CD4-positive, alpha-beta T cell (primary cell): ENCODE data around the gene IP6K3. TPM values are rescaled to one million over a fixed set of nuclear protein-coding genes. Genes with fewer than 3 reads are reported as not detected.

Experiments
- ATAC-seq: fragments of 200-7000 bp; cut with Tn5 transposase; one replicate; pipeline ENCODE4 v1.10.0; 2022; ENCODE audit warnings: mild to moderate bottlenecking; ENCODE audit not compliant: poor library complexity
- CTCF ChIA-PET: fragments of 350-600 bp; sonication (Branson Sonifier 250); formaldehyde crosslinking; loops from one replicate; lab custom pipeline; 2021; ENCODE audit warnings: antibody characterized with exemption, inconsistent platforms; lab: Charles Lee
- POLR2A ChIA-PET: fragments of 350-600 bp; sonication (Branson Sonifier 250); formaldehyde crosslinking; loops from one replicate; lab custom pipeline; 2021; ENCODE audit warnings: antibody characterized with exemption, inconsistent platforms; lab: Charles Lee
- DNase-seq, 14 experiments: peaks; one replicate each; pipeline ENCODE4 v3.0.0-alpha.2; 2013 to 2020; ENCODE audit warnings: mixed read lengths in 2 of 14
- H3K27ac ChIP-seq, 2 donors: one replicate each; pipeline versions ENCODE4 v1.5.1 to v1.7.0; 2013; ENCODE audit warnings: low read length in 2 of 2, low read depth in 1 of 2, mild to moderate bottlenecking in 1 of 2
- H3K27me3 ChIP-seq, 2 experiments: 1 replicate in 1 of 2; 2 replicates in 1 of 2; pipeline versions ENCODE4 v1.6.1 to v1.7.0; 2013; ENCODE audit warnings: low read length in 2 of 2, control low read depth in 1 of 2, mild to moderate bottlenecking in 1 of 2, moderate library complexity in 1 of 2; ENCODE audit not compliant: insufficient read depth in 2 of 2, control insufficient read depth in 1 of 2
- H3K36me3 ChIP-seq: one replicate; pipeline ENCODE4 v1.6.1; 2013; ENCODE audit warnings: low read length, control low read depth; ENCODE audit not compliant: insufficient read depth
- H3K4me1 ChIP-seq: one replicate; pipeline ENCODE4 v1.6.1; 2013; ENCODE audit warnings: low read length, control low read depth; ENCODE audit not compliant: insufficient read depth
- H3K4me3 ChIP-seq: one replicate; pipeline ENCODE4 v1.5.1; 2013; ENCODE audit warnings: mild to moderate bottlenecking, low read length, moderate library complexity
- H3K9me3 ChIP-seq, 2 experiments: 1 replicate in 1 of 2; 2 replicates in 1 of 2; pipeline versions ENCODE4 v1.6.1 to v1.7.0; 2013; ENCODE audit warnings: low read length in 2 of 2, mild to moderate bottlenecking in 2 of 2, control low read depth in 1 of 2, moderate library complexity in 1 of 2; ENCODE audit not compliant: control insufficient read depth in 1 of 2, insufficient read depth in 1 of 2
- H3K27ac Mint-ChIP-seq: one replicate; pipeline ENCODE4 v1.8.0; 2020; ENCODE audit warnings: mixed read lengths
- H3K27me3 Mint-ChIP-seq: one replicate; pipeline ENCODE4 v1.8.0; 2021; ENCODE audit warnings: mixed read lengths
- H3K36me3 Mint-ChIP-seq: one replicate; pipeline ENCODE4 v1.8.0; 2021; ENCODE audit warnings: low read depth, mixed read lengths
- H3K4me1 Mint-ChIP-seq: one replicate; pipeline ENCODE4 v1.8.0; 2021; ENCODE audit warnings: low read depth, mixed read lengths
- H3K4me3 Mint-ChIP-seq: one replicate; pipeline ENCODE4 v1.8.0; 2020; ENCODE audit warnings: mild to moderate bottlenecking, mixed read lengths
- H3K9me3 Mint-ChIP-seq: one replicate; pipeline ENCODE4 v1.8.0; 2020; ENCODE audit warnings: mixed read lengths
- CTCF ChIP-seq: fragments of 200-600 bp; IDR thresholded peaks from one replicate; pipeline ENCODE4 v1.8.0; 2022; ENCODE audit warnings: antibody characterized with exemption, mild to moderate bottlenecking
- intact Hi-C, 2 experiments: fragments of 100-400 bp; cut with DNase I in 1 of 2; cut with micrococcal nuclease in 1 of 2; formaldehyde crosslinking; loops; one replicate each; pipeline versions ENCODE4 v1.15.1 to v1.9.0; 2023 to 2025; cut with DNase I, micrococcal nuclease
- total RNA-seq, 174 experiments: library from RNA in 2 of 174; stranded (reverse) in 2 of 174; gene quantifications; one replicate each; pipeline ENCODE4 v1.2.3 and lab custom pipeline; 2021 to 2026

The IP6K3 gene
- total RNA-seq, 2 experiments from 2014 or later, result not detected

- peak in 2 of 14 experiments; percentile 20 to 28 for DNase-seq
These were observed 22.3 kb downstream of the IP6K3 start for GRCh38 chr6:33724102-33725023.

DNA sequence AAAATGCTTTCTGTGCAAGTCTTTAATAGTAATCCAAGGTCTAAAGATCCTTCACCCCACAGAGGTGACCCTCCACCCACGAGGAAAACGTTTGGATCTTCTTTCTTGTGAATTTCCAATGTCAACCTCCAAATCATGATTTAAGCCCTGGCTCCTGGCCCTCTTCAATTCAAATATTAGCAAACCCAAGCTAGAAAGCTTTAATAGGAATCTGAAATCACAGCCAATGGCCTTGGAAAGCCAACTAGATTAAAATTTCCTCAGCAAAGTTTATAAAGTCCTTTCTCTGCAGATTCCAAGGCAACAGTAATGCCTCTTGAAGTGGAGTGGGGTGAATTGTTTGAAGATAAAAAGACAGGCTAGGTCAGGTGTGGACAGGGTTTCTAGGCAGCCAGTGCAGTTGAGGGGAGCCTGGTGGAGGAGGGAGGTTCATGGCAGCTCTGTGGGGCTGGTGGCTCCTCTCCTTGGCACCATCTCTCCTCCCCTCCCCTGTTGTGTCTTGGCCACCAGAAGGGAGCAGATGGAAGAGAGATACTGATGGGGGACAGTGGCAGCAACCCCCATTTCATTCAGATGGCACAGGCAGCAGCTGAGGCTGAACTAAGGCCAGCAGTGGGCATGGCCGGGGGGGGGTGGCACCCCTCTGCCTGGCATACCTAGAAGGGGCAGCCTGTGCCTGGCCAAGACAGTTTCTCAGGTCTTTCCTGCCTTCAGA, 23.2 kb downstream of the IP6K3 start:
- H3K4me1 Mint-ChIP-seq, result peaks cover 27% of the 10 kb centered on the region
- Histone ChIP-seq H3K4me1 (peaks cover 17% of the 10 kb centered on the region), H3K27ac (no peak overlapping the region), H3K9me3 (no peaks in the 10 kb centered on the region), H3K27me3 (peaks cover 0 to under 1% of the 10 kb centered on the region in 2 experiments), H3K4me3 (no peak overlapping the region), H3K36me3 (no peaks in the 10 kb centered on the region)
- H3K4me3 Mint-ChIP-seq, result no peak overlapping the region
- peak overlapping the region; percentile 70 for H3K27ac Mint-ChIP-seq
- TF ChIP-seq CTCF, result no peak
- DNase-seq, result no peak
- CTCF ChIA-PET, result interaction anchor here (1.7 kb wide), 1 partner anchor 12 kb away, joined by 7 read pairs; the partner anchor contains the start of gene UQCC2
- no peaks in the 10 kb centered on the region for H3K36me3 Mint-ChIP-seq
- POLR2A ChIA-PET, result interaction anchor here (1.0 to 1.6 kb wide), 4 partner anchors 12 to 1392 kb away, joined by 3 to 5 read pairs (median 4); partner anchors contain the start of gene UQCC2
- ATAC-seq, result no peak
- no peaks in the 10 kb centered on the region for H3K9me3 Mint-ChIP-seq
- H3K27me3 Mint-ChIP-seq, result peaks cover 4% of the 10 kb centered on the region
- intact Hi-C loops, result no loop called here

More at GRCh38 chr6:33724102-33725023, 22.3 kb downstream of the IP6K3 start:
- ATAC-seq, result peak; percentile 87
- Mint-ChIP-seq H3K4me1 (peaks cover 27% of the 10 kb centered on the region), H3K4me3 (peak overlapping the region; percentile 54), H3K27ac (peak overlapping the region; percentile 70), H3K27me3 (peaks cover 4% of the 10 kb centered on the region), H3K36me3 (no peaks in the 10 kb centered on the region), H3K9me3 (no peaks in the 10 kb centered on the region)
- Histone ChIP-seq H3K36me3 (no peaks in the 10 kb centered on the region), H3K4me1 (peaks cover 17% of the 10 kb centered on the region), H3K9me3 (no peaks in the 10 kb centered on the region), H3K4me3 (no peak overlapping the region), H3K27me3 (no peaks in the 10 kb centered on the region), H3K27ac (no peak overlapping the region)
- ChIA-PET POLR2A (interaction anchor here (1.0 to 1.3 kb wide), 4 partner anchors 13 to 1392 kb away, joined by 3 to 4 read pairs (median 3); partner anchors contain the start of genes RPS18 and UQCC2), CTCF (interaction anchor here (1.7 kb wide), 1 partner anchor 13 kb away, joined by 7 read pairs; the partner anchor contains the start of gene UQCC2)
- intact Hi-C loops, result no loop called here
- TF ChIP-seq CTCF, result no peak

DNA sequence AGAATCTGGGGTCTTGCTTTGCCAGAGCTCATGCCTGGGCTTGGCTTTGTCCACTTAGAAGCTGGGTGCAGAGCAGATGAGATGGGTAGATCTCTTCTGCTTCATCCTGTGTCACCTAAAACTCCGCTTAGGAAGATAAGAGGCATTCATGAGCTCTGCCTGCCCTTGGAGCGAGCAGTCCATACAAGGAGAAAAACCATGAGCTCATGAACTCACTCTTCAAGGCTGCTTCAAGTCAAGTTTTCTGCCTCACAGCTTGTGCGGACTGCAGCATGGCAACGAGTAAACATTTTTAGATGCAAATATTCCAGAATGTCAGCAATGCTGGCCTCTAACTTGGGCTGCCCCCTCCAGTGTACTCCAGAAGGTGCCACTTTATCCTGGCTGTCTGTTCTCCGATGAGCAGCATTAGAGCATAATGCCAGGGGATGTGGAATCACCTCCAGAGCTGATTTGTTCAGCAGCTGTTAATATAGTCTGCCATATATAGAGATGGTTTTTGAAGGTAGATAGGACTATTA, 24.5 kb downstream of the IP6K3 start:
- Histone ChIP-seq H3K4me3 (no peak overlapping the region), H3K9me3 (no peaks in the 10 kb centered on the region), H3K27me3 (peaks cover 0 to 2% of the 10 kb centered on the region in 2 experiments), H3K4me1 (peaks cover 17% of the 10 kb centered on the region), H3K36me3 (no peaks in the 10 kb centered on the region), H3K27ac (no peak overlapping the region)
- no peak overlapping the region for H3K4me3 Mint-ChIP-seq
- no peak for TF ChIP-seq CTCF
- intact Hi-C loops, result no loop called here
- ChIA-PET CTCF (no interaction called here), POLR2A (interaction anchor here (1.6 kb wide), 1 partner anchor 11 kb away, joined by 5 read pairs; the partner anchor contains the start of gene UQCC2)
- no peaks in the 10 kb centered on the region for H3K9me3 Mint-ChIP-seq
- no peak for DNase-seq
- no peaks in the 10 kb centered on the region for H3K36me3 Mint-ChIP-seq
- ATAC-seq, result no peak
- peaks cover 4% of the 10 kb centered on the region for H3K27me3 Mint-ChIP-seq
- H3K27ac Mint-ChIP-seq, result no peak overlapping the region
- H3K4me1 Mint-ChIP-seq, result peaks cover 27% of the 10 kb centered on the region
